Right renal pelvis (tissue), 4 donors: Measurements from ENCODE around the gene ETNK2. TPM values are rescaled to one million over a fixed set of nuclear protein-coding genes. Genes with fewer than 3 reads are reported as not detected.

ENCODE experiments used
- DNase-seq, 4 donors: peaks; one replicate each; pipeline ENCODE4 v3.0.0-alpha.2; 2013; ENCODE audit warnings: low read depth in 4 of 4, low spot score in 3 of 4, missing footprints in 1 of 4
- polyA plus RNA-seq, 4 donors: library from polyadenylated mRNA; unstranded; fragments of 120-200 nt; gene quantifications; one replicate each; pipeline ENCODE4 v1.2.1, GENCODE V29; 2013; ENCODE audit not compliant: insufficient read length in 4 of 4

The ETNK2 gene, protein sequence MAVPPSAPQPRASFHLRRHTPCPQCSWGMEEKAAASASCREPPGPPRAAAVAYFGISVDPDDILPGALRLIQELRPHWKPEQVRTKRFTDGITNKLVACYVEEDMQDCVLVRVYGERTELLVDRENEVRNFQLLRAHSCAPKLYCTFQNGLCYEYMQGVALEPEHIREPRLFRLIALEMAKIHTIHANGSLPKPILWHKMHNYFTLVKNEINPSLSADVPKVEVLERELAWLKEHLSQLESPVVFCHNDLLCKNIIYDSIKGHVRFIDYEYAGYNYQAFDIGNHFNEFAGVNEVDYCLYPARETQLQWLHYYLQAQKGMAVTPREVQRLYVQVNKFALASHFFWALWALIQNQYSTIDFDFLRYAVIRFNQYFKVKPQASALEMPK
- 10 to 100 TPM; 20.8 to 33.7 (median 25.5) TPM for polyA plus RNA-seq

DNA sequence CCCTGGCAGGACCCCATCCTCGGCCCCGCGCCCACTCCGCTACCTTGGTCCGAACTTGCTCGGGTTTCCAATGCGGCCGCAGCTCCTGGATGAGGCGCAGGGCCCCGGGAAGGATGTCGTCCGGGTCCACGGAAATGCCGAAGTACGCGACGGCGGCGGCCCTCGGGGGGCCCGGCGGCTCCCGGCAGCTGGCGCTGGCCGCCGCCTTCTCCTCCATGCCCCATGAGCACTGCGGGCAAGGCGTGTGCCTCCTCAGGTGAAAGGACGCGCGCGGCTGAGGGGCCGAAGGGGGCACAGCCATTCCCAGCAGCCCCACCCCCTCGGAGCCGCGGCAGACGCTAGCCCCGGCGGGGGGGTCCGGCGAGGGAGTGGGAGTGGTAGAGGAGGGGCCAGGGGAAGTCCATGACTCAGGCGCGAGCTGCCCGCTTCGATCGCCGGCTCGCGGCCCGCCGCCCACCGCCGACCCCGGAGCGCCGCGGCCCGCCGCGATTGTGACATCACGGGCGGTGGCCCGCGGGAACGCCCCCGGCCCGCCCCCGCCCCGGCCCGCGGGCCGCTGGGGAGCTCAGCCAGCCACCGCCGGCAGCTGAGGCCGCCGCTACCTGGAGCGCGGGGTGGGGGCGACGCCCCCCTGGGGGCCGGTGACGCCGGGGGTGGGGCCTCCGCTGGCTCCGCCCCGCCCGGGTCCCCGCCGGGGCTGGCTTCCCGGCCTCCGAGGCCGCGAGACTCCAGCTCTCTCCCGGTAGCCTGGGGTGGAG lies at the start of gene ETNK2:
ETNK2 (minus strand) TSS at position 493 of the 758 bp plus-strand sequence; CDS start at position 301, 192 bp downstream.
- peak in 2 of 4 donors; percentile 53 to 54 for DNase-seq

GRCh38 chr1:204201348-204202040 lies 49.6 kb upstream of the ETNK2 start:
- no peak for DNase-seq

GRCh38 chr1:204199579-204199978 lies 47.7 kb upstream of the ETNK2 start:
- no peak for DNase-seq

GRCh38 chr1:204198348-204199340 lies 46.8 kb upstream of the ETNK2 start:
- DNase-seq, result no peak

DNA sequence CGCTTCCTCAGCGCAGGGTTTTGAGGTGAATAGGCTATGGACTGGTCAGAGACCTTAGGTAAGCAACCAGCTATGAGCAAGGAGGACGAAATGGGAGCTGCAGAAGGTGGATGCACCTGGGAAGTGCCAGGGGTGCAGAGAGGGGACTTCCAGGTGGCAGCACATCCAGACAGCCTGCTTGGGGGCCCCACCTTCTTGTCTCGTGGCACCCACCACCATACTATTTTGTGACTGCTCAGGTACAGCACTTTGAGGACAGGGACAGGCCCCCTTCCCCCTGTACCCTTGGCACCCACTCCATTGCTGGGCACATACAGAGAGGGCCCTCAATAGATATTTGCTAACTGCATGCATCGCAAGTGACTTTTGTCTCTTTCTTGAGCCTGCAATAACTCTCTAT lies 45.2 kb upstream of the ETNK2 start:
- DNase-seq, result no peak

DNA sequence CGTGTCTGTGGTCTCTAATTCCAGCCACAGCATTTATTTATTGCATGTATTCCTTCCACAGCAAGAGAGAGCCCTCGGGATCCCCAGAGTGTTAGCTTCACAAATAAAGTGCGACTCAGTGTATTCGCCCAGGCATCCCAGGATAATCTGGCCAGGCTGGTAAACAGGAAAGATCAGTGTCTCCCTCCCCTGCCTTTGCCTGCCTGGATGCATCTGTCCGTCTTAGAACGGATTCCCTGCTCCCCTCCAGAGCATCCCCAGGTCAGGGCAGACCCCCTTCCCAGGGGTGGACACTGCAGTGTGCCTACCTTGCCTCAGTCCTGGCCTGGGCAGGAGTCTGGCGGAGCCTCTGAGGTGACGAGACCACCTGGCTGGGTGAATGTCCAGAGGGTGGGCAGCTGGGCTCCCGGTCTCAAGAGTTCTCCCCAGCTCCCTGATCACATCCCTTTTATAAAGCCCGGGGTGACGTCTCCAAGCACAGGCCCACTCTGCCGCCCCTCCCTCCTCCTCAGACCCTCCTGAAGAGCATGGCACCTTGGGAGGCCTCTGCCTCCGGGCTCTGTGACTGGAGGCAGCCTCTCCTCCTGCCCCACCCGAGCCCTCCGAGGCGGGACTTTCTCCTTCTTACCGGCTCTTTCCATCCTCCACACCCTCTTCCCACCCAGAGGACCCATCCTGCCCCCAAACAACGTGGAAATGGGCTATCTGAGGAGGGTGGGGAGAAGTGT lies 44.4 kb upstream of the ETNK2 start, which contains the start of gene KISS1:
KISS1 (minus strand) TSS at position 424 of the 728 bp plus-strand sequence. CDS start 3,615 bp downstream, outside the sequence.
- no peak for DNase-seq

DNA sequence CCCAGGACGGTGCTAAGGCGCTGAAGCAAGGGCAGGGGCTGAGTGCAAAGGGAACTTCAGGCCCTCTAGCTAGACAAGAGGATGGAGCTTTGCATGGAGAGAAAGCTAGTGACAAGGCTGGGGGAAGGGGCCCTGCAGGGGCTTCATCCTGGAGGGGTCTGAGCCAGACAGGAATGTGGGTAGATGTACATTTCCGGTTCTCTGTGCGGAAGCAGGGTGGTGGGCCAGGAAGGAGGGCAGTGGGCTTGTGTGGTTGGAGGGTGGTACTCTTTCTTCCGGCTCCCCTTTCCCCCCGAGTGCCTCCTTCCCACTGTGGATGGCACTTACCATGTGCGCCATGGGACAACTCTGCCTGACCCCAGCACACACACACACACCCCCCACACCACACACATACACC lies 42.9 kb upstream of the ETNK2 start:
- no peak for DNase-seq

DNA sequence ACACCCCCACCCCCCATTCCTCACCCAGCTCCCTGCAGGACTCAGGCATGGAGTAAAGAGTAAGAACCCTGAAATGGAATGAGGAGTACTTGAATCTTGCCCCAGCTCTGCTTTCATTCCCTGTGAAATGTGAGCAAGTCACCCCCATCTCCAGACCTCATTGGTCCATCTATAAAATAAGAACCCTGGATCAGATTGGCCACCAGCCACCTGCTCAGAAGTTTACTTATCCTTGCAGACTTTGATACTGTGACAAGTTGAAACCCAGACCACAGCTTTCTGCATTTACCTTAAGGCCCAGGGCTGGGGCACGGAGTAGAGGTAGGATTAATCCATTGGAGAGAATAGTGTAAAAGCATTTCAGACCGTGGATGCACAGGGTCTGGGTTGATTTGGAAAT lies 42.2 kb upstream of the ETNK2 start:
- no peak for DNase-seq

DNA sequence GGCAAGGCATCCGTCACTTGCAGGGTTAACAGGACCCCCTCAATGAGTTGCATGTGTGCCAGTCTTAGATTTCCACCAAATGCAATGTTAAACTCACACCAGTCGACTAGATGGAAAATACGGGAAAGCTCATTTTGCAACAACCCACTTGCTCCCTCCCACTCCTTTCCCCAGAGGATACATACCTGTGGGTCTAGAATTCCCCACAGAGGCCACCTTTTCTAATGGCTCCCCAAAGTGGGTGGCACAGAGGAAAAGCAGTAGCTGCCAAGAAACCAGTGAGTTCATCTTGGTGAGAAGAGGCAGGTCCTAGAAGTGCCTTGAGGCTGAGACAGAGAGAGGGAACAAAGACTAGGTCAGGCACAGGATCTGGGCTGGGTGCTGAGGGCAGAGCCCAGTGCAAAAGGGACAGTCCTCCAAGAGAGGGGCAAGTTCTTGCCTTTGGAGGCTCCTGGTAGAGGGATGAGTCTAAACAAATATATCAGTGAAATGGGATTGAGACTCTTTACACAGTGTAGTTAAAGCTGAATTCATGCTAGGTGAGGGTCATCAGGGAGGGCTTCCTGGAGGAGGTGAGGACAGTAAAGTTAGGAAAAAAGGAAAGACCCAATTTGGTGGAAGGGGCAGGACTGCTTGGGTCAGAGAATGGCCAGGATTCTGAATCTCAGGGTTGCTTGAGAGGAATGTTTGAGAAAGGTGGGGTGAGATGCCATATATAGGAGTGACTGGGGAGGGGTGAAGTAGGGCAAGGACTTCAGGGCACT lies 40.9 kb upstream of the ETNK2 start:
- no peak for DNase-seq

GRCh38 chr1:204192046-204192445 lies 40.2 kb upstream of the ETNK2 start:
- DNase-seq, result no peak

DNA sequence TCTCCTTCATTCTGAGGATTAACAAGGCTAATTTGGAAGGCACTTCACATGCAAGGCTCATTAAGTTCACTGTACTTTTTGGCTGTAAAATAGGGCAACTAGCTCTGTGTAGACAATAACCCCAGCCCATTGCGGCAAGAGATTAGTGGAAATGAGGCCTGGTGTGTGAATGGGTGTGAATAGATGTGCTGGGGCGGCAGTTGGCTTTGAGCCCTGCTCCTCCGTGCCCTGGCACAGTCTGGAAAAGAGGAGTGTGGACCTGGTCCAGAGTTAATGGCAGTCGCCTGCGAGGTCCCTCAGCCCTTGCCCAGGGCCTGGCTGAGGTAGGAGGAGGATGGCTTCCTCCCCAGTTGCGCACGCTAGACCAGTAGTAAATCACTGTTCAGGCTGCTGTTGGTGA lies 39.6 kb upstream of the ETNK2 start:
- no peak for DNase-seq

DNA sequence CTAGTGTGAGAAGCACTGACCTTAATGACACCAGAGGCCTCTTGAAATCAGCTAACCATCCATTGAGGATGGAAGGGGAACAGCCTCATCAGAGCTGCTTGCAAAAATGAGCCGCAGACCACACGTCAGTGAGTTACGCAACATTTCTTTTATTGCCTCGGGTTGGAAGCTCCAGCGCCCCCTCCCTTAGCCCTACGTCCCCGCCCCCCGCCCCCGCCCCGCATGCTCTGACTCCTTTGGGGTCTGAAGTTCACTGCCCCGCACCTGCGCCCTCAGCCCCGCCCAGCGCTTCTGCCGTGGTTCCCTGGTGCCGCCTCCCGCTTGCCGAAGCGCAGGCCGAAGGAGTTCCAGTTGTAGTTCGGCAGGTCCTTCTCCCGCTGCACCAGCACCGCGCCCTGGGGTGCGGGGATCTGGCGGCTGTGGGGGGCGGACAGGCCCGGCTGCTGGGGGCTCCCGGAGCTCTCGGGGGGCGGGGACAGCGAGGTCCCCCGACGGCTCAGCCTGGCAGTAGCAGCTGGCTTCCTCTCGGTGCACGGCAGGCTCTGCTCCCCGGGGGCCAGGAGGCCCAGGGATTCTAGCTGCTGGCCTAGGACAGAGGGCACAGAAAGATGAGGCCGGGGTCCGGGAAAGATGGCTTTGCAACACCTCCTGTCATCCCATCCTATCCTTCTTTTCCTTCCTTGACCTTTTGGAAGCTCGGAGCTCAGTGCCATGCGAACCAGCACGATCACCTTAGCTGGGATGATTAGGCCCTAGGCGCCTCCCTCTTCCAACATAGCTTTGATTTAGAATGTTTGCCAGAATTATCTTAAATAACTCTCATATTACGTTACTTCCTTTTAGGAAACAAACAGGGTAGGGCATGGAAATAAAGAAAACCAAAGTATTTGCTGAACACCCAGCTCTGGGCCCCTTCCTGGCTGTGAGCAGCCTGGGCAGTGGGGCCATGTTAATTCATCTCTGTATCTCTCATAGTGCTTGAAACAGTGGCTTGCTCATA lies 38.7 kb upstream of the ETNK2 start:
- DNase-seq, result peak in 2 of 4 donors; percentile 29 to 31

GRCh38 chr1:204188959-204189639 lies 37.3 kb upstream of the ETNK2 start:
- DNase-seq, result no peak

DNA sequence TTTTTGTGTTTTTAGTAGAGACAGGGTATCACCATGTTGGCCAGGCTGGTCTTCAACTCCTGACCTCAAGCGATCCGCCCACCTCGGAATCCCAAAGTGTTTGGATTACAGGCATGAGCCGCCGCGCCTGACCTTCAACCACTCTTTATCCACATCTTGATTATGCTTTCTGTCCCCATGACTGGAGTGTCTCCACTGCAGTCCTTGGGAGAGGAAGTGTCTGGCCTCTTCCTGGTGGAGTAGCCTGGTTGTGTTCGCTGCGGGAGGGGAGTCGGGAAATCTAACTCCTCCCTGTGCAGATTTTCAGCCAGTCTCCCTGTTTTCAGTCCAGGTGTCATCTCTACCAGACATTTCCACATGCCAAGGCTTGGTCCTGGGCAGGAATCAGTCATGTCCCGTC lies 34.8 kb upstream of the ETNK2 start:
- DNase-seq, result no peak

DNA sequence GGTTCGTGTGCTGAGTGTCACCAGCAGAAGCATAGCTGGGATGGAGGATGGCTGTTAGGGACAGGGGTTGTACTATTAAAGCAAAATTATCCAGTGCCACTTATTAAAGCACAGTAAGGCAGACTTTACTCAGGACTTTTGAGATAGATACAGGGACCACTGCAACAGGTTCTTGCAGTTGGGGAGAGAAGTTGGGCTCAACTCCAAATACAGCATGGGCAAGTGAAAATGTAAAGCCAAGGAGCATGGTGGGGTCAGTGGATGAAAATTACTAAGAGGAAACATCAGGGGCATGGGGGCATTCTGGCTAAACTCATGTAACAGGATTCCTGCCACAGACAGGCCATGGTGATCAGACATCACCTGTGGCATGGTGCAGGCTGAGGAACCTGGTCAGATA lies 29.3 kb upstream of the ETNK2 start:
- DNase-seq, result no peak

- DNase-seq, result no peak
Observed at GRCh38 chr1:204180133-204180532, 28.3 kb upstream of the ETNK2 start.
